GM19438 (cell line): ENCODE data around the gene ASCC1.
A peak's percentile ranks its signal among the peaks of the same experiment; 100 is the strongest.
"Not testable (repeated sequence)": the region's sequence is repeated elsewhere in the genome, so short reads cannot be mapped to it uniquely, and the experiment has no call there.

Source experiments
- ATAC-seq: cut with Tn5 transposase; IDR thresholded peaks from one replicate; pipeline ENCODE4 v1.9.1; 2021; ENCODE audit warnings: low read depth; ENCODE audit not compliant: unreplicated experiment

Gene ASCC1

DNA sequence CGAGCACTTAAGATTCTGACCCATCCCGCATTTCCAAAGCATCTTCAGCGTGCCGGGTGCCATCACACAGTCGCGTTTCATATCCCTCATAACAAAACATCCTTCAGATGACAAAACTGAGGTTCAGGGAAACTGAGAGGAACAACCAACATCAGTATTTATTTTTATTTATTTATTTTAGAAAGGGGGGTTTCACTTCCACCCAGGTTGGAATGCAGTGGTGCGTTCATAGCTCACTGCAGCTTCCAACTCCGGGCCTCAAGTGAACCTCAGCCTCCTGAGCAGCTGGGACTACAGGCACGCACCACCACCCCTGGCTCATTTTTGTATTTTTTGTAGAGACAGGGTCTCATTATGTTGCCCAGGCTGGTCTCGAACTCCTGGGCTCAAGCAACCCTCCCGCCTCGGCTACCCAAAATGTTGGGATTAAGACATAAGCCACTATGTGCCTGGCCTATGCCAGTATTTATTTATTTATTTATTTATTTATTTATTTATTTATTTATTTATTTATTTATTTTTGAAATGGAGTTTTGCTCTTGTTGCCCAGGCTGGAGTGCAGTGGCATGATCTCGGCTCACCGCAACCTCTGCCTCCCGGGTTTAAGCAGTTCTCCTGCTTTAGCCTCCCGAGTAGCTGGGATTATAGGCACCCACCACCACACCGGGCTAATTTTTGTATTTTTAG lies 33.2 kb upstream of the ASCC1 start:
- not testable (repeated sequence) for ATAC-seq

DNA sequence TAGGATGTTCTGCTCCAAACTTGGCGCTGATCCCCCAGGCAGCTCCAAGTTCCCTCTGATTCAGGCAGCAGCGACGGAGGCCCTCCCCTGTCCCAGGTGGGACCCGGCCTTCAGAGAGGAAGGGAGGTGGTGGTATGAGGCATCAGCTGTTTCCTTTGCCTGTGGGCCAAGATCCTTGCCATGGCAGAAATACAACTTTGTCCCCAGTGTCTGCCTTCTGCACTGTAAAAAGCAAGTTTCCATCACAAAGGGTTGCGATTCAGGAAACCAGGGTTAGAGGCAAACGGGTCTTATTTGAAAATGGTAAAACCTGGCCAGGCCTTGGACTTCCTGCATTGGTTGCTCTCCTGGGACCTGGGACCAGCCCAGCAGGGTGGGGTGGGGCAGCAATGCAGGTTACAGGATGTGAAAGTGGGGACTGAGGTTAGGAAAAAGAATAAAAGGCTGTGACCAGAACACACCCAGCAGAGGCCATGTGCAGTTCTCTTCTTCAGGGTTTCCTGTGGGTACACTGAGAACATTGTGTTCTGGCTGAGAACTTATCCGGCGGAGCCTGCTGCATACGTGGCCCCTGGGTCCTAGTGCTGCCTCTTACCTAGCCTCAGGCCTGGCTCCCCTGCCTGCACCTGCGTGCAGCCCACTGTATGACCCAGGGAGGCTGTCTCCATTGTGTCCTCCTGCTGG lies 32.5 kb upstream of the ASCC1 start:
- ATAC-seq: peak; percentile 83

DNA sequence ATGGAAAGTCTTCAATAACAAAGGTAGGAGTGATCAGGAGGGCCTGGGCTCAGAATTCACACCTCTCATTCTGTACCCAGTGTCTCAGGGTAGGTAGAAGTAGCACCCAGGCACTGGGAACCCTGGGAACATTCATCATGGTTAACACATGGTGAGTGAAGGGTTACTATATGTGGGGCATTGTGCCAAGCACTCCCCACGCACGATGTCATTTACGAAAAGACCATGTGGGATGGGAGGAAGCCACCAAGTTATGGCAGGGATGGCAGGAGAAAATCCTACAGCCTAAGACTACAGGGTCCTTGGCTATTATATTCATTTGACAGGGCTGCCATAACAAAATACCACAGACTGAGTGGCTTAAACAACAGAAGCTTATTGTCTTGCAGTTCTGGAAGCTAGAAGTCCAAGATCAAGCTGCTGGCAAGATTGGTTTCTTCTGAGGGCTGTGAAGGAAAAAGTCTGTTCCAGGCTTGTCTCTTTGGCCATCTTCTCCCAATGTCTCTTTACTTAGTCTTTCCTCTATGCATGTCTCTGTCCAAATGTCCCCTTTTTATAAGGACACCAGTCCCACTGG lies 30.0 kb upstream of the ASCC1 start:
- ATAC-seq: no peak

DNA sequence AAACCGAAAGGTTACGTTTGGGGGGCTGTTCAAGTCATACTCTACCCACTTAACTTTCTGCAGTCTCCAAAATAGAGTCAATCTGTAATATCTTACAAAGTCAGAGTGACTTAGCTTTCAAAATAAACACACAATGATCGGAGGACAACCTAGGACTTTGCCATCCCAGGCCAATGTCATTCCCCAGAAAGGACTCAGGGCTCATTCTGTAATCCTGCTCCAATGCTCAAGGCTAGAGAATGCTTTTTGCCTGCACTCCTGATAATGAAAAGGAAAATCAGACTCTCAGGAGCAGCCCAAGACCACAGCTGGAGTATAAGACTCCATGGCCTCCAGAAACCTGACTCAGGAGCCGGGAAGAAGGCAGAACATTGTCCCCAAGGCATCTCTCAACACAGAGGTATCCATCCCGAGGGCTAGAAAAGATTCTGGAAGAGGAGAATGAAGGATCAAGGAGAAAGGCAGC lies 28.5 kb upstream of the ASCC1 start:
- no peak for ATAC-seq

DNA sequence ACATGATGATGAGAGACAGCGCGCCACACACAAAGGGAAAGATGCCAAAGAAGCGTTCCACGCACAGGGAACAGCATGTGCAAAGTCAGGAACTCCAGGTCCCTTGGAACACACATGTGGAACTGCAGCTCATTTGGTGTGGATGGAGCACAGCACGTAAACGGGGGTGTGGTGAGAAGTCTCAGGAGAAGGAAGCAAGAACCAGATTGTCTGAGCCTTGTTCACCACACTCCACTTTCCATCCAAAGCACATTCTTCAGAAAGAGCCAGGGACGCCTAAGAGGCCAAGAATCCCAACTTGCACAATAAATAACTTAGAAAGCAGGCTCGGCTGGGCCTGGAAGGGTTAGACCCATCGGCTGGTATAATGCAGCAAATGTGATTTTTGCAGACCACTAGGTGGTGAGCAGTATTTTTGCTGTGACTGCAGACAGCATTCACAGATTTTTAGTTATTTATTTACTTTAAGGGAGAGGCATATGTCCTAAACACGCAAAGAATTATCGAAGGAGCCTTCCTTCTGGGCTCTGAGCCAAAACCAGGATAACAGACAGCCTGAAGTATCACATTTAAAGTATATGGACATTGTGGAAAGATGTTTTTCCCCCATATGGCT lies 27.9 kb upstream of the ASCC1 start:
- no peak for ATAC-seq

DNA sequence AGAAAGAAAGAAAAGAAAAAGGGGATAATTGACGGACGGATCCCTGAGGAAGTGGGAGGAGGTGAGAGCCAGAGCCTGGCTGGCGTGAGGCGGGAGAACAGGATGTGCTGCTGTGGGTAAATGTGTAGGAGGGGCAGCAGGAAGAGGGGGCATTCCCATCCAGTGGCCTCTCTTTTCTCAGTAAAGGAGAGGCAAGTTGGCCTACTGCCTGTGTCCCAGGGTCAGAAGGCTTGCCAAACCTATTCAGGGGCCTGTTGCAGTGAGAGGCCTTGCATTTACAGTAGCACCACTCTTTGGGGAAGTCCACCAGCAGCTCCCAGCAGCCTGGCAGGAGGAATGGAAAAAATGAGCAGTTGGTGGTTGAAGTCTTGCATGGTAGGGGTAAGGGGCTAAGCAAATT lies 26.6 kb upstream of the ASCC1 start:
- ATAC-seq: no peak

DNA sequence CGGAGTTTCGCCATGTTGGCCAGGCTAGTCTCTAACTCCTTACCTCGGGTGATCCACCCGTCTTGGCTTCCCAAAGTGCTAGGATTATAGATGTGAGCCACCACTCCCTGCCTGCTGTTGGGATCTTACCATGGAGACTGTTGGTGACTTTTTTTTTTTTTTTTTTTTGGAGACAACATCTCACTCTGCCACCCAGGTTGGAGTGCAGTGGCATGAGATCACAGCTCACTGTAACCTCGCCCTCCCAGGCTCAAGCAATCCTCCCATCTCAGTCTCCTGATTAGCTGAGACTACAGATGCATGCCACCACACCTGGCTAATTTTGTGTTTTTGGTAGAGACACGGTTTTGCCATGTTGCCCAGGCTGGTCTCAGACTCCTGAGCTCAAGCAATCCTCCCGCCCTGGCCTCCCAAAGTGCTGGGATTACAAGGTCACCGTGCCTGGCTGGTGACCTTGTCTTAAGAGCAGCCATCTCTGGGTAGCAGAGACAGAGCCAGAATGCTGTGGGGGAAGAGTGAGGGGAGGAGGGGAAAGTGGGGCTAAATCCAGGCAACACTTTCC lies 25.7 kb upstream of the ASCC1 start:
- ATAC-seq: no peak

DNA sequence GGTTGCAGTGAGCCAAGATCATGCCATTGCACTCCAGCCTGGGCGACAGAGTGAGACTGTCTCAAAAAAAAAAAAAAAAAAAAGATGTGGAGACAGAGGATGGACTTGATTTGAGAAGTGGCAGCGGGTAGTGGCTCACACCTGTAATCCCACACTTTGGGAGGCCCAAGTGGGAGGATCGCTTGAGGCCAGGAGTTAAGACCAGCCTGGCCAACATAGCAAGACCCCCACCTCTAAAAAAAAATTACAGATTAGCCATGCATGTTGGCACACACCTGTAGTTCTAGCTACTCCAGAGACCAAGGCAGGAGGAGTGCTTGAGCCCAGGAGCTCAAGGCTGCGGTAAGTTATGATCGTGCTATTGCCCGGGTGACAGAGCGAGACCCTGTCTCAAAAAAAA lies 24.3 kb upstream of the ASCC1 start:
- no peak for ATAC-seq

DNA sequence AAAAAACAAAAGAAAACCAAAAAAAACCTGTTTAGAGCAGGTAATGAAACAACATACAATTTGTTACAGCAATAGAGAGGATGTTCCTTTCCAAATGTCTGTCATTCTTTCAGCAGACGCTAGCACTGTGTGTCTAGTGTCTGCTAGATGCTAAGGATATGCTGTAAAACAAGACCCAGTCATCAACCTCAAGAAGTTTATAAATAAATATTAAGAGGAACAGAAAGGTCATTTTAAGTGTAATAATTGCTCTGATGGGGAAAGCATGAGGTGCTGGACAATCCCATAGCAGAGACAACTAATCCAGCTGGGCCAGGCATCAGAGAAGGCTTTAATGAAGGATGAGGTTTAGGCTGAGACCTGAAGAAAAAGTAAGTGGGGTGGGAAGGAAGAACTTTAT lies 23.3 kb upstream of the ASCC1 start:
- ATAC-seq: no peak

DNA sequence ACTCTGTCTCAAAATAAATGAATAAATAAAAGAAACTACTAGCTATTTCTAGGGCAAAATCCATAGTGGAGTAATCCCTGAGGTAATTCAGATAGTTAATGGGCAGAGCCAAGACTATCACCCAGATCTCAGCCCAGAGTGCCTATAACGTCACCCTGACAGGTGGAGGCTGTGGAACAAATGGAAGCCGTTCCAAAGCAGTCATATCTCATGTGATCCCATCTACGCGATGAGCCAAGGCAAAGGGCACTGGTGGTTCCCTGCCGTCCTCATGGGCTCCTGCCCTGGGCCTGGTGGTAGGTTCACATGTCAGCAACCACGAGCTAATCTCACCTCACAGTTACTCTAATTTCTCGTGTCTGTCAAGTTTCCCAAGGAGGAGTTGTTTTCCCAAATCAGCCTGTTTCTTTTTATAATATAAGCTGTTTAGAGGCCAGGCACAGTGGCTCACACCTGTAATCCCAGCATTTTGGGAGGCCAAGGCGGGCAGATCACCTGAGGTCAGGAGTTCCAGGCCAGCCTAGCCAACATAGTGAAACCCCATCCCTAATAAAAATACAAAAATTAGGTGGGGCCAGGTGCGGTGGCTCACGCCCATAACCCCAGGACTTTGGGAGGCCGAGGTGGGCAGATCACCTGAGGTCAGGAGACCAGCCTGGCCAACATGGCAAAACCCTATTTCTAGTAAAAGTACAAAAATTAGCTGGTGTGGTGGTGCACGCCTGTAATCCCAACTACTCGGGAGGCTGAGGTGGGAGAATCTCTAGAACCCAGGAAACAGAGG lies 22.5 kb upstream of the ASCC1 start:
- no peak for ATAC-seq

DNA sequence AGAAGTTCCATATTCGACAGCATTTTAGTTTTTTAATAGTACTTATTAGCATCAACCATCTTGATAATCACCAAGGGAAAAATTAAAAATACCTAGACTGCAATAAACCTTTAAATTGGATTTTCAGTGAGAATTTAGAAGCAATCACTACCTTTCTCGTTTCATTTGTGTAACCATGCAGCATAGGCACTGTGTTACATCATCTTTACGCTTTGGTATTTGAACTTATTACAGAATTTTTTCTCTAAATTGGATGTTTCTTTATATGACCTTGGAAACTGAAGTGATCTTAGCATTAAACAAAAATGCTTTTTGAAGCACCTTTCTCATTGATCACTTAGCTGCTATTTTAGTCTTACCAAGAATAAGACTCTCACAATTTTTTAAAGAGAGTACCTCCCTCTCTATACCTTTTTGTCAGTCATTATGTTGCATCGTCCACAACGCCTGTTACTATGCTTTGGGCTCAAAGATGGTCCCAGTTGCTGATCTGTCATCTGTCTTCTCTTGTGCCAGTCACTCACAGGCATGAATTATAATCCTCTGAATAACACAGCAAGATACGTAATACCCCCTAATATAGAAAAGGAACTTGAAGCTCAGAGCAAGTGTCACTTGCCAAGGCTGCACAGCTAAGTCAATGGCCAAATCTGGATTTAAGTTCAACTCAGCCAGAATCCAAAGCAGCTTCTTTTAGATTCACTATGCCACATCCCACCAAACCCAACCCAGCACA lies 19.6 kb upstream of the ASCC1 start:
- no peak for ATAC-seq

DNA sequence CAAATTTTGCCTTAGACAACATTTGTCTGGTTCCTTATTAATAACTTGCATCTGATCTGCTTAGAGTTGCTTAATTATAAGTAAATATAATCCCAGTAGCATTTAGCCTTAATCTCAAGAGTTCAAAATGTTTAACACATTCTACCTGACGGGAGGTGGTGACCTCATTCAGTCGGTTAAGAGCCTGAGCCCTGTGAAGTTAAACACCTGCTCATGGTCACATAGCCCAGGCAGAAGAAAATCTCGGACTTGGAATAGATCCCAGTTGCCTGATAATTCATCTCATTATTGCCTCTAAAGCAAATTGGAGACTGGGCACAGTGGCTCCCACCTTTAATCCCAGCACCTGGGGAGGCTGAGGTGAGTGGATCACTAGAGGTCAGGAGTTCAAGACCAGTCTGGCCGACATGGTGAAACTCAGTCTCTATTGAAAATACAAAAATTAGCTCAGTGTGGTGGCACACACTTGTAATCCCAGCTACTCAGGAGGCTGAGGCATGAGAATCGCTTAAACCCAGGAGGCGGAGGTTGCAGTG lies 18.6 kb upstream of the ASCC1 start:
- ATAC-seq: no peak

DNA sequence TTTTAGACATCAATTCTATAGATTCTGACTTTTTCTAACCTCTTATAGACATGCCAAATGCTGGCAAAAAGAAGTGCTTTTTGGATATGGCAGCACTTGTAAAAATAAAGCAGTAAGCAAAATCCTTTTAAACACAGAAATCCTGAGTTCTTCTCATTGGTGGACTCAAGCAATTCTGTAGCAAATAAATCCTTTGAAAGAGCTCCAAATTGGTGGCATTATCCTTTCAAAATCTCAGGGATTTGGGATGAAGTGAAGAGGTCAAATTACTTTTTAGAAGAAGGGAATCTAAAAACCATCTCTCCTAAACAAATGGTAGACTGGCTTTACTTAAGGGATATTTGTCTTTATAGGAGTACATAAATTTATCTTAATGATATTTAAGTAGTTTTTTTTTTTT lies 17.5 kb upstream of the ASCC1 start:
- ATAC-seq: no peak

DNA sequence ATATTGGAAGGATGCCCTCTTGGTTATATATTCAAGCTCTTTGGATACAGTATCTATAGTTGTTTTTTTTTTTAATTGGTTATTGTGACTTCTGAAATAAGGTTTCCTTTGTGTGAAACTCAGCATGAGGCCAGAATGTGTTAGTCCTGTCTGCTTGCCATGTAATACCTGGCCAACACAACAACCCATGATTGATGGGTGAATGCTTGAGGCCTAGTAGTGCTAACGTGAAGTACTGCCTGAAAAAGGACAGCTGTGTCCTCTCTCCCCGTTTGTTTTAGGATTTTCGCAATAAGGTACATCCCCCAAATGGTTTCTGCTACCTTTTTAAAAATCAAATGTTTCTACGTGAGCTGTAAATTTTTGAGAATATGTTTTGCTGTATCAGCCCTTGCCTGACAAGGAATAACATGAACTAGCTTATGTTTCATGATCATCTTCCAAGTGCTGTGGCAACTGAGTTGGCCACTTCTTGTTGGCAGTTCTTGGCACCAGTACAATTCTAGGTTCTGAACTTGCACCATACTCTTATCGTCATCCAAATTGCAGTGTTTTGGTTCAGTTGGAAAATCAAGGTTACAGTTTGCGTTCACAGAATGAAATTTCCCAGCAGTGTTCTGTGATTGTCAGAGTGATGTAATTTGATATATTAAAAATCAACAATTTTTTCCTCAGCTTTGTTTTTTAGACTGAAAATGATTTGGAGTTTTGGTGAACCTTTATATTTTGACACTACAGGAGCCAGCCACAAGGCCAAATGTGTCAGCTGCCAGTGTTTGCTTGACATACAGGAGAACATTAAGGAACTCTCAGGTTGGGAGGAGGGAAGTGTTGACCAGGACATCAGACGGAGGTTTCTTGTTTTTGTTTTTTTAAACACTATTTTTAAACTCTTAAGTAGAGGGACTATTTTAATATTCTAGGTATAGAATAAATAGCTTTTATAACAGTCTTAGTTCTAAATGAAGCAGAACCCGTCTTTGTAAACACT lies 13.5 kb upstream of the ASCC1 start:
- no peak for ATAC-seq

DNA sequence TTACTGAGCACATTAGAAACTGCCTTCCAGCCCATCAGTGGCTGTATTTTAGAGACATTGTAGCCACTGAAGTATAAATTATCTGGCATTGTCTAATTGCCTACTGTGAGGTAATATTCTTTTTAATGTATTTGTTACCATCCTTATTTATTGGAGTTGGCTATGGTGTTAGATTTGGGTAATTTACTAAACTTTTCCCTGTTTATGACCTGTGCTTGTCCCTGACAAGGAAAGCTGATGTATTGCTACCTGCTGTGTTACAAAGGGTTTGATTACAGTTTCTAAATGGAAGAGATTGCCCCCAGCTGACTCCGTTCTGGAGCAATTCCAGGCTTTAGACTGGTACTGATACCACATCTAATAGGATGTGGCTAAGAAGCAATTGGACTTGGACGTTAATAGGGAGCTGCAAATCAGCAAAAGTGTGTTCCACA lies 12.3 kb upstream of the ASCC1 start:
- no peak for ATAC-seq

DNA sequence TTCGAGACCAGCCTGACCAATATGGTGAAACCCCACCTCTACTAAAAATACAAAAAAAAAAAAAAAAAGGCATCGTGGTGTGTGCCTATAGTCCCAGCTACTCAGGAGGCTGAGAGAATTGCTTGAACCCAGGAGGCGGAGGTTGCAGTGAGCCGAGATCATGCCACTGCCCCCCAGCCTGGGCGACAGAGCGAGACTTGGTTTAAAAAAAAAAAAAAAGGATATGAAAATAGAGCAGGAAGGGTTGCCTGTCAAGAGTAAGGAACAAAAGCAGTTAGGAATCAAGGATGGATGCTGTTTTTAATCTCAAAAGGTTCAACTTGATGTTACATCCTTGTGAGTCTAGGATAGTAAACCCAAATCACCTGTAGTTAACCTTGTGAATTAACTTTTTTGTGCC lies 11.8 kb upstream of the ASCC1 start:
- no peak for ATAC-seq

DNA sequence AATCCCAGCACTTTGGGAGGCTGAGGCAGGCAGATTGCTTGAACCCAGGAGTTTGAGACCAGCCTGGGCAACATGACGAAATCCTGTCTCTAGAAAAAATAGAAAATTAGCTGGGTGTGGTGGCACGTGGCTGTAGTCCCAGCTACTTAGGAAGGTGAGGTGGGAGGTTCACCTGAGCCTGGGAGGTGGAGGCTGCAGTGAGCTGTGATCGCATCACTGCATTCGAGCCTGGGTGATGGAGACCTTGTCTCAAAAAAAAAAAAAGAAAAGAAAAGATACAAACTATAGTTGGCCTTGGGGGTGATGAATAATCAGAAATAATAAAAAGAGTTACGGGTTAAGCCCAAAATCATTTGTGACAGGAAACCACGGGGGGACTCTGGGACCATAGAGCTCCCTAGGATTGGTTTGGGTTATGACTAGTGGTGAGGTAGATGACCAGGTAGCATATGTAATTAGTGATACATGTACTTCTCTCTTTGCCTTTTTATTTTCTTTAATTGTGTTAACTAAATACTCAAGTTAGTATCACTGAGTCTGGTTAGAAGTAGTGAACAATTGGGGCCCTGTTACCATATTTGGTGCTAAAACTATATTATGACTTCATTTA lies 10.4 kb upstream of the ASCC1 start:
- ATAC-seq: no peak

DNA sequence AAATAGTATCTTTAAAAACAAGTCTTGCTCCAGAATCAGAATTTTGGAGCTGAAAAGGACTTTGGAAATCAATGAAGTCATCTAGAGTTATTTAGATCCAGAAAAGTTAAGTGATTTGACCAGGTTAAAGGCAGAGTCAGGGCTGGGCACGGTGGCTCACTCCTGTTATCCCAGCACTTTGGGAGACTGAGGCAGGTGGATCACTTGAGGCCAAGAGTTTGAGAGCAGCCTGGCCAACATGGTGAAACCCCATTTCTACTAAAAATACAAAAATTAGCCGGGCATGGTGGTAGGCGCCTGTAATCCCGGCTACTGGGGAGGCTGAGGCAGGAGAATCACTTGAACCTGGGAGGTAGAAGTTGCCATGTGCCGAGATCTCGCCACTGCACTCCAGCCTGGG lies 8.1 kb upstream of the ASCC1 start:
- ATAC-seq: not testable (repeated sequence)
